ENCODE results near the gene IFT27. TPM values are rescaled to one million over a fixed set of nuclear protein-coding genes. Genes with fewer than 3 reads are reported as not detected.
"Not testable (repeated sequence)": the region's sequence is repeated elsewhere in the genome, so short reads cannot be mapped to it uniquely, and the experiment has no call there.

The IFT27 gene
- total and polyA plus RNA-seq, 7 donors: 15.0 to 27.9 (median 24.3) TPM

DNA sequence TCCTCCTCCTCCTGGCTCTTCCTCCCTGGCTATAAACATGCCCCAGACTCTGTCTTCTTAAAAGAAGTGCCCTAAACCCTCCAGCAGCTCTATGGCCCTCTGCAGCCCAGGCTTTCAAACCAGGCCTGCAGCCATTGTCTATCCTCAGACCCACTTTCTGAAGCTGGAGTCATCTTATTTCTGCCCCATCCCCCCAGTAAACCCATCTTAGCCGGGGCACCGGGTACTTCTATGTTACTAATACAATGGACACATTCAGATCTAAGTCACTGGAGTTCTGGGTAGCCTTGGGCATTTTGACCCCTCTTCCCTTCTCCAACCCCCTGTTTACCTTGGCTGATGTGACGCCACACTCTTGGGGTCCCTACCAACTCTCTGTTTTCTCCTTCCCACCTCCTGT, 42.6 kb downstream of the IFT27 start:
- H3K9me3 ChIP-seq: no peaks in the 10 kb centered on the region
- no peaks in the 10 kb centered on the region for H3K4me1 ChIP-seq
- 77 to 88% methylated on average over 3 of the region's 3 CpGs for WGBS, 2 donors
- peak; percentile 34 for DNase-seq
- no peak overlapping the region for H3K4me3 ChIP-seq
- H3K27me3 ChIP-seq: peaks cover 0 to 25% (median 0%) of the 10 kb centered on the region in 3 donors
- TF ChIP-seq POLR2AphosphoS5 (IDR thresholded peaks at IDR 0.05): no peak
- intact Hi-C loops (cut with DNase I): no loop called here
- no peak overlapping the region for H3K27ac ChIP-seq
- no peaks in the 10 kb centered on the region for H3K36me3 ChIP-seq

DNA sequence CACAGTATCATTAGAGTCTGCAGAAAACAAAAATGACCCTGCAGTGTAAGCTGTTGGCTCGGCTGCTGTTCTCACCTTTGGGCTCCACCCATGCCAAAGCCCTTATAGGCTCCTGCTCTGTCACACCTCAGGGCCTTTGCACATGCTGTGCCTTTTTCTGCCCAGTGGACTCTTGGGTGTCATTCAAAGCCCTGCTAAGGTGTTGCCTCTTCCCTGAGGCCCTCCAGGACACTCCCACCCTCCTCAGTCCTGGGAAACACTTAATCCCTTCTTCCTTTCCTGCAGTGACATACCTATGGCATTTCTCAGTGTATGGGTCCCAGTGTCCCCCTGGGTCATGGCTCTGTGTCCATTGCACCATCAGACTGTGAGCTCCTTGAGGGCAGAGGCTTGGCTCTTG, 43.3 kb downstream of the IFT27 start:
- Histone ChIP-seq H3K36me3 (no peaks in the 10 kb centered on the region), H3K27me3 (peaks cover 0 to 22% (median 0%) of the 10 kb centered on the region in 3 donors), H3K4me1 (no peaks in the 10 kb centered on the region), H3K27ac (no peak overlapping the region), H3K9me3 (no peaks in the 10 kb centered on the region), H3K4me3 (no peak overlapping the region)
- peak; percentile 27 for DNase-seq
- intact Hi-C loops (cut with DNase I): no loop called here
- 45 to 60% methylated on average over 1 of the region's 1 CpG for WGBS, 2 donors
- TF ChIP-seq EP300 (IDR thresholded peaks at IDR 0.05): no peak
- TF ChIP-seq, protein P1, sequence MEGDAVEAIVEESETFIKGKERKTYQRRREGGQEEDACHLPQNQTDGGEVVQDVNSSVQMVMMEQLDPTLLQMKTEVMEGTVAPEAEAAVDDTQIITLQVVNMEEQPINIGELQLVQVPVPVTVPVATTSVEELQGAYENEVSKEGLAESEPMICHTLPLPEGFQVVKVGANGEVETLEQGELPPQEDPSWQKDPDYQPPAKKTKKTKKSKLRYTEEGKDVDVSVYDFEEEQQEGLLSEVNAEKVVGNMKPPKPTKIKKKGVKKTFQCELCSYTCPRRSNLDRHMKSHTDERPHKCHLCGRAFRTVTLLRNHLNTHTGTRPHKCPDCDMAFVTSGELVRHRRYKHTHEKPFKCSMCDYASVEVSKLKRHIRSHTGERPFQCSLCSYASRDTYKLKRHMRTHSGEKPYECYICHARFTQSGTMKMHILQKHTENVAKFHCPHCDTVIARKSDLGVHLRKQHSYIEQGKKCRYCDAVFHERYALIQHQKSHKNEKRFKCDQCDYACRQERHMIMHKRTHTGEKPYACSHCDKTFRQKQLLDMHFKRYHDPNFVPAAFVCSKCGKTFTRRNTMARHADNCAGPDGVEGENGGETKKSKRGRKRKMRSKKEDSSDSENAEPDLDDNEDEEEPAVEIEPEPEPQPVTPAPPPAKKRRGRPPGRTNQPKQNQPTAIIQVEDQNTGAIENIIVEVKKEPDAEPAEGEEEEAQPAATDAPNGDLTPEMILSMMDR (IDR thresholded peaks at IDR 0.05): no peak
- TF ChIP-seq POLR2A (IDR thresholded peaks at IDR 0.05): no peak
- no peak for TF ChIP-seq POLR2AphosphoS5 (IDR thresholded peaks at IDR 0.05)

DNA sequence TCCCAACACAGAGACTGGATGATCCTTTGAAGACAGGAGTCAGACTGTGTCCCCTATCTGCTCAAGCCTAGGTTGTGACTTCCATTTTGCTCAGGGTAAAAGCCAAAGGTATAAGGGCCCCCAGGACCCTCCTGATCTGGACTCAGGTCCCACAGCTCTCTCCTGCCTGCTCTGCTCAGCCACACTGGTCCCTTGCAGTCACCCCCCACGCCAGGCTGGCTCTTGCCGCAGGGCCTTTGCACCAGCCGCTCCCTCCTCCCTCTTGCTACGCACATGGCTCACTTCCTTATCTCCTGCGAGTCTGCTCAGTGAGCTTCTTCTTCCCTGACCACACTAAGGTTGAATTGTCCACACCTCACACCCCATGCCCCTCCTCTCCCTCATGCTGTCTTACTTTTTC, 44.0 kb downstream of the IFT27 start:
- 73 to 84% methylated on average over 5 of the region's 5 CpGs for WGBS, 2 donors
- Histone ChIP-seq H3K9me3 (no peaks in the 10 kb centered on the region), H3K4me1 (no peaks in the 10 kb centered on the region), H3K4me3 (no peak overlapping the region), H3K27me3 (peaks cover 0 to 20% (median 0%) of the 10 kb centered on the region in 3 donors), H3K27ac (no peak overlapping the region), H3K36me3 (no peaks in the 10 kb centered on the region)
- intact Hi-C loops (cut with DNase I): no loop called here
- TF ChIP-seq POLR2AphosphoS5 (IDR thresholded peaks at IDR 0.05): no peak
- TF ChIP-seq EP300 (IDR thresholded peaks at IDR 0.05): no peak
- TF ChIP-seq POLR2A (IDR thresholded peaks at IDR 0.05): no peak
- TF ChIP-seq, protein P1 (IDR thresholded peaks at IDR 0.05): no peak
- DNase-seq: peak; percentile 40

DNA sequence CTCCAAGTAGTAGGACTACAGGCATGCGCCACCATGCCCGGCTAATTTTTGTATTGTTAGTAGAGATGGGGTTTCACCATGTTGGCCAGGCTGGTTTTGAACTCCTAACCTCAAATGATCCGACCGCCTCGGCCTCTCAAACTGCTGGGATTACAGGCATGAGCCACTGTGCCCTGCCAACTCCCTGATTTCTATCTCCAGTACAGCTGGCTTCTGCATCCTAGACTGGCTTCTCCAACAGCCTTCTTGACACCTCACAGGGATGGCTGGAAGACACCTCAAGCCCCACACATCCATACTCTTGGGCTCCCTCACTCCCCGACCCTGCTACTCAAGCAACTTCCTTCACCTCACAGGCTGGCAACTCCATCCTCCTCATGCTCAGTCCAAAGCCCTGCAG, 44.6 kb downstream of the IFT27 start:
- H3K9me3 ChIP-seq; intact Hi-C loops (cut with DNase I); H3K27ac ChIP-seq; H3K4me1 ChIP-seq; H3K36me3 ChIP-seq; H3K4me3 ChIP-seq: not testable (repeated sequence)
- H3K27me3 ChIP-seq: peaks cover 0 to 20% (median 0%) of the 10 kb centered on the region in 3 donors
- peak; percentile 45 for DNase-seq
- WGBS, 2 donors: 90 to 93% methylated on average over 6 of the region's 6 CpGs

DNA sequence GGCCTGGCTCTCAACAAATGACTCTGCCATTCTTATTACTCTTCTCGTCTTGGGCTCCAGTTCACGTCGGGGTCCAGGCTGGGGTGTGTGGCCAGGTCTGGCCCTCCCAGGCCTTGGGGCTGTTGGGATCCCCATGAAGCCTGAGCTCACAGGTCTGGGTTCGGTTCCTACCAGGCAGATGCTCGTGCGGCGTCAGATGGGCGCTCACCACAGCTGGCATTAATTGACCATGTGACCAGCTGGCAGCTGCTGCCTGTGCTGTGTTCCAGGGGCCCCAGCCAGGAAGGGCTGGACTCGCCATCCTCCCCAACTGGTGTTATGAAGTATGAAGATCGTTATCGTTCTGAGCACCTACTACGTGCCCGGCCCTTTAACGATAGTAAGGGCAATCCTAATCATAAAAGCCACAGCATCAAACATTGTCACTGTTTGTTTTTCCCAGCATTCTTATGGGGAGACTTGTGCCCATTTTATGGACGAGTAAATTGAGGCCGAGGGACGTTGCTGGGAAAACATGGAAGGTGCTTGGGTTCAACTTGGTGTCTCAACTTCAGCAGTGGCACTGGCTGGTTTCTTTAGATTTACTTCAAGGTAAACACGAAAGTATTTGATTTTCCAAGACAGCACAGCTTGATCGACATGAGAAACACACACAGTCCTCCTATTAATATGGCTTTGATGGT, 45.6 kb downstream of the IFT27 start:
- peak; percentile 35 for DNase-seq
- Histone ChIP-seq H3K27me3 (peaks cover 0 to 21% (median 0%) of the 10 kb centered on the region in 3 donors), H3K27ac (no peak overlapping the region), H3K4me3 (no peak overlapping the region), H3K4me1 (no peaks in the 10 kb centered on the region), H3K36me3 (no peaks in the 10 kb centered on the region), H3K9me3 (no peaks in the 10 kb centered on the region)
- TF ChIP-seq, protein P1 (IDR thresholded peaks at IDR 0.05): no peak
- TF ChIP-seq POLR2AphosphoS5 (IDR thresholded peaks at IDR 0.05) (no peak), EP300 (IDR thresholded peaks at IDR 0.05) (no peak), POLR2A (IDR thresholded peaks at IDR 0.05) (no peak)
- intact Hi-C loops (cut with DNase I): no loop called here
- 79 to 89% methylated on average over 19 of the region's 19 CpGs for WGBS, 2 donors

DNA sequence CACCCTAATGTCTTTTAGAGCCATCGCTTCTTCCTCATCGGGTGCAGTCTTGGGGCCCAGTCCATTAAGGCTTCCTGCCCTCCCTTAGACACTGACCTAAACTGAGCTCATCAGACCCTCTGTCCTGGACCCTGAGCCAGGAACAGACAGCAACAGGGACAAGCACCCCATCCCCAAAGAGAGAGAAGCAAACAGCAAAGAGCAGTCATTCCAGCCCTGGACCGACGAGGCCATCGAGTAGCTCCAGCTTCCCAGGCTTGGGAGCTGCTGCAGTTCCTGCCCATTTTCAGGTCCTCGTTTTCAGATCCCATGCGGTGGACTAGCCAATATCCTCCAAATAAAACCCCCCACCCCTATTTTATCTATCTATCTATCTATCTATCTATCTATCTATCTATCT, 46.6 kb downstream of the IFT27 start:
- Histone ChIP-seq H3K4me1 (no peaks in the 10 kb centered on the region), H3K27ac (no peak overlapping the region), H3K27me3 (peaks cover 0 to 31% (median 9%) of the 10 kb centered on the region in 3 donors), H3K36me3 (no peaks in the 10 kb centered on the region), H3K4me3 (no peak overlapping the region), H3K9me3 (no peaks in the 10 kb centered on the region)
- WGBS, 2 donors: 74 to 78% methylated on average over 7 of the region's 7 CpGs
- peak; percentile 19 for DNase-seq
- TF ChIP-seq POLR2AphosphoS5 (IDR thresholded peaks at IDR 0.05): no peak
- TF ChIP-seq POLR2A (IDR thresholded peaks at IDR 0.05): no peak
- TF ChIP-seq, protein P1 (IDR thresholded peaks at IDR 0.05): no peak
- no peak for TF ChIP-seq EP300 (IDR thresholded peaks at IDR 0.05)
- intact Hi-C loops (cut with DNase I): no loop called here

All from sigmoid colon (tissue), 7 donors.